ENCODE results near the gene GNG14. TPM values are rescaled to one million over a fixed set of nuclear protein-coding genes. Genes with fewer than 3 reads are reported as not detected.
A peak's percentile ranks its signal among the peaks of the same experiment; 100 is the strongest.
"Not testable (repeated sequence)": the region's sequence is repeated elsewhere in the genome, so short reads cannot be mapped to it uniquely, and the experiment has no call there.

Gene GNG14
- polyA plus RNA-seq, 1 donor: 0.33 TPM

DNA sequence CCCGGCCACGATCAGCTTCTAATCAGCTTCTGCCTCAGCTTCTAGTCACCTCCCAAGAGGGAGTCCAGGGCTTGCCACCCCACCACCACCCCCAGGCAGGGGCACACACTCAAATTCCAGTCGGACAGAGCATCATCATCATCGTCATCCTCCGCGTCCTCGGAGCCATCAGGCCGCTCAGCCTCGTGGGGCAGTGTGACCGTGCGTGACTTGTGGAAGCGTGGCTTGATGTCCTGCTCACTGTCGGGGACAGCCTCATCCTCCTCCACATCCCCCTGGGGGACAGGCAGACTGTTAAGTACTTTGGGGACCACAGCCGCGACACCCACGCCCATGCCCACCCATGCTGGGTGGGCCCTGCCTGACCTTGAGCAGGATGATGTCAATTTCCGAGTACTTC, 23.4 kb downstream of the GNG14 start:
- WGBS (ENCODE audit: insufficient coverage, low lambda C conversion rate): no CpG with 5 or more reads among the region's 17 CpGs
- H3K4me3 ChIP-seq (ENCODE audit: low read length): no peak overlapping the region
- no peak for DNase-seq
- H3K9me3 ChIP-seq (ENCODE audit: control insufficient read depth, low read depth, low read length): peaks cover 3% of the 10 kb centered on the region
- no peaks in the 10 kb centered on the region for H3K4me1 ChIP-seq (ENCODE audit: control insufficient read depth, insufficient read depth, low read length)
- H3K36me3 ChIP-seq (ENCODE audit: control insufficient read depth, insufficient read depth, low read length): peaks cover 81% of the 10 kb centered on the region
- no peaks in the 10 kb centered on the region for H3K27me3 ChIP-seq (ENCODE audit: control insufficient read depth, insufficient read depth, low read length)
- no peak overlapping the region for H3K27ac ChIP-seq (ENCODE audit: low read length)

DNA sequence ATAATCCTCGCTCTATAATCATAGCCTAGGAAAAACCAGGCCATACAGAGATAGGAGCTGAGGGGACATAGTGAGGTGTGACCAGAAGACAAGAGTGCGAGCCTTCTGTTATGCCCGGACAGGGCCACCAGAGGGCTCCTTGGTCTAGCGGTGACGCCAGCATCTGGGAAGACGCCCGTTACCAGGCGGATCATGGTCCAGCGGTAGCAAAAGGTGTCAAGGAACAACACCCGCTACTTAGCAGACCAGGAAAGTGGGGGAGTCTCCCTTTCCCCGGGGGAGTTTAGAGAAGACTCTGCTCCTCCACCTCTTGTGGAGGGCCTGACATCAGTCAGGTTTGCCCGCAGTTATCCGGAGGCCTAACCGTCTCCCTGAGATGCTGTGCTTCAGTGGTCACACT, 24.3 kb downstream of the GNG14 start:
- H3K4me3 ChIP-seq (ENCODE audit: low read length); DNase-seq; H3K27me3 ChIP-seq (ENCODE audit: control insufficient read depth, insufficient read depth, low read length); H3K9me3 ChIP-seq (ENCODE audit: control insufficient read depth, low read depth, low read length); H3K27ac ChIP-seq (ENCODE audit: low read length); H3K4me1 ChIP-seq (ENCODE audit: control insufficient read depth, insufficient read depth, low read length): not testable (repeated sequence)
- peaks cover 79% of the 10 kb centered on the region for H3K36me3 ChIP-seq (ENCODE audit: control insufficient read depth, insufficient read depth, low read length)
- WGBS (ENCODE audit: insufficient coverage, low lambda C conversion rate): no CpG with 5 or more reads among the region's 14 CpGs

DNA sequence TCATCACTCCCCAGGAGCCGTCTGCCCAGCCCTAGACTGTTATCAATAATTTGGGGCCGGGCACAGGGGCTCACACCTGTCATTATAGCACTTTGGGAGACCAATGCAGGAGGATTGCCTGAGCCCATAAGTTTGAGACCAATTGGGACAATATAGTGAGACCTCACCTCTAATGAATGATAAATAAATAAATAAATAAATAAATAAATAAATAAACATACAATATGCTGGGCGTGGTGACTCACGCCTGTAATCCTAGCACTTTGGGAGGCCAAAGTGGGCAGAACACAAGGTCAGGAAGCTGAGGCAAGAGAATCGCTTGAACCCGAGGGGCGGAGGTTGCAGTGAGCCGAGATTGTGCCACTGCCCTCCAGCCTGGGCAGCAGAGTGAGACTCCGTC, 25.5 kb downstream of the GNG14 start:
- H3K9me3 ChIP-seq (ENCODE audit: control insufficient read depth, low read depth, low read length); H3K27me3 ChIP-seq (ENCODE audit: control insufficient read depth, insufficient read depth, low read length); H3K27ac ChIP-seq (ENCODE audit: low read length); DNase-seq; H3K4me3 ChIP-seq (ENCODE audit: low read length); H3K4me1 ChIP-seq (ENCODE audit: control insufficient read depth, insufficient read depth, low read length): not testable (repeated sequence)
- peaks cover 74% of the 10 kb centered on the region for H3K36me3 ChIP-seq (ENCODE audit: control insufficient read depth, insufficient read depth, low read length)
- WGBS (ENCODE audit: insufficient coverage, low lambda C conversion rate): 93% methylated on average over 2 of the region's 9 CpGs

DNA sequence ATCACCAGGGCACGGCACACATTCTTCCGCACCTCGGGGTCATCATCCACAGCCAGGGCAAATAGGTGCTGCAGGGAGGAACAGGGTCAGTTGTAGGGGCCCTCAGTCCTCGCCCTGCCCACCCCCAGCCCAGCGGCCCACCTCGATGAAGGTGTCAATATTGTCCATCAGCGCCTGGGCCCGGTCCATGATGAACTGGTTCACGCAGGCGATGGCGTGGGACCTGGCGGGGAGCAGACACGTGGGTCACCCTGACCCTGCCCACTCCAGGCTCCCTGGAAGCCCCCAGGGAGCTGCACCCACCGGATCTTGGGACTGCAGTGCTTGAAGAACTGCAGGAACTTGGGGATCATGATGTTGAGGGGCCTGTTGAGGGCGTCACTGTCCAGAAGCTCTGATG, 27.3 kb downstream of the GNG14 start:
- no peak for DNase-seq
- H3K27me3 ChIP-seq (ENCODE audit: control insufficient read depth, insufficient read depth, low read length): no peaks in the 10 kb centered on the region
- no CpG with 5 or more reads among the region's 15 CpGs for WGBS (ENCODE audit: insufficient coverage, low lambda C conversion rate)
- H3K27ac ChIP-seq (ENCODE audit: low read length): no peak overlapping the region
- peaks cover 74% of the 10 kb centered on the region for H3K36me3 ChIP-seq (ENCODE audit: control insufficient read depth, insufficient read depth, low read length)
- no peaks in the 10 kb centered on the region for H3K4me1 ChIP-seq (ENCODE audit: control insufficient read depth, insufficient read depth, low read length)
- no peak overlapping the region for H3K4me3 ChIP-seq (ENCODE audit: low read length)
- H3K9me3 ChIP-seq (ENCODE audit: control insufficient read depth, low read depth, low read length): peaks cover 3% of the 10 kb centered on the region

DNA sequence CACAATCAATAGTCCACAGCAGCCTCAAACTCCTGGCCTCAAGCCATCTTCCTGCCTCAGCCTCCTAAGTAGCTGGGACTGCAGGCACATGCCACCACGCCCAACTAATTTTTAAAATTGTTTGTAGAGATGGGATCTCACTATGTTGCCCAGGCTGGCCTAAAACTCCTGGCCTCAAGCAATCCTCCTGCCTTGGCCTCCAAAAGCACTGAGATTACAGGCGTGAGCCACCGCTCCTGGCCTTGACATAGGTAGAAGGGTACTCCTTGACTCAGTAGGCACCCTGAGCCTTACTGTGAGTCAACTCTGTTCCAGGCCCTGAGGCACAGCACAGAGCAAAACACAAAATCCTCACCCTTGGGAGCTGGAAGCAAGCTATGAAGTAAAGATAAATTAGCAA, 28.1 kb downstream of the GNG14 start:
- Histone ChIP-seq H3K27me3 (ENCODE audit: control insufficient read depth, insufficient read depth, low read length) (no peaks in the 10 kb centered on the region), H3K4me3 (ENCODE audit: low read length) (no peak overlapping the region), H3K27ac (ENCODE audit: low read length) (no peak overlapping the region), H3K4me1 (ENCODE audit: control insufficient read depth, insufficient read depth, low read length) (peaks cover 5% of the 10 kb centered on the region), H3K36me3 (ENCODE audit: control insufficient read depth, insufficient read depth, low read length) (peaks cover 66% of the 10 kb centered on the region), H3K9me3 (ENCODE audit: control insufficient read depth, low read depth, low read length) (peaks cover 3% of the 10 kb centered on the region)
- whole genome bisulfite sequencing (ENCODE audit: insufficient coverage, low lambda C conversion rate): no CpG with 5 or more reads among the region's 3 CpGs
- no peak for DNase-seq

DNA sequence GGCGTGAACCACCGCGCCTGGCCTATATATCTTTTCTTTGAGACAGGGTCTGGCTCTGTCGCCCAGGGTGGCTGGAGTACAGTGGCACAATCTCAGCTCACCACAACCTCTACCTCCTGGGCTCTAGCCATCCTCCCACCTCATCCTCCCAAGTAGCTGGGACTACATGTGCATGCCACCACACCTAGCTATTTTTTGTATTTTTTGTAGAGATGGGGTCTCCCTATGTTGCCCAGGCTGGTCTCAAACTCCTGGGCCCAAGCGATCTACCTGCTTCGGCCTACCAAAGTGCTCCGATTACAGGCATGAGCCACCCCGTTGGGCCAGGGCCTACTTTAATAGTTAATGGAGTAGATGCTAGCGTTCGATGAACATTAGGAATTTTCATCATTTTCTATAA, 32.5 kb downstream of the GNG14 start:
- Histone ChIP-seq H3K27me3 (ENCODE audit: control insufficient read depth, insufficient read depth, low read length) (no peaks in the 10 kb centered on the region), H3K9me3 (ENCODE audit: control insufficient read depth, low read depth, low read length) (no peaks in the 10 kb centered on the region), H3K4me1 (ENCODE audit: control insufficient read depth, insufficient read depth, low read length) (peaks cover 9% of the 10 kb centered on the region), H3K27ac (ENCODE audit: low read length) (peak overlapping the region; percentile 82), H3K36me3 (ENCODE audit: control insufficient read depth, insufficient read depth, low read length) (peaks cover 33% of the 10 kb centered on the region), H3K4me3 (ENCODE audit: low read length) (peak overlapping the region; percentile 83)
- DNase-seq: no peak
- WGBS (ENCODE audit: insufficient coverage, low lambda C conversion rate): no CpG with 5 or more reads among the region's 10 CpGs

DNA sequence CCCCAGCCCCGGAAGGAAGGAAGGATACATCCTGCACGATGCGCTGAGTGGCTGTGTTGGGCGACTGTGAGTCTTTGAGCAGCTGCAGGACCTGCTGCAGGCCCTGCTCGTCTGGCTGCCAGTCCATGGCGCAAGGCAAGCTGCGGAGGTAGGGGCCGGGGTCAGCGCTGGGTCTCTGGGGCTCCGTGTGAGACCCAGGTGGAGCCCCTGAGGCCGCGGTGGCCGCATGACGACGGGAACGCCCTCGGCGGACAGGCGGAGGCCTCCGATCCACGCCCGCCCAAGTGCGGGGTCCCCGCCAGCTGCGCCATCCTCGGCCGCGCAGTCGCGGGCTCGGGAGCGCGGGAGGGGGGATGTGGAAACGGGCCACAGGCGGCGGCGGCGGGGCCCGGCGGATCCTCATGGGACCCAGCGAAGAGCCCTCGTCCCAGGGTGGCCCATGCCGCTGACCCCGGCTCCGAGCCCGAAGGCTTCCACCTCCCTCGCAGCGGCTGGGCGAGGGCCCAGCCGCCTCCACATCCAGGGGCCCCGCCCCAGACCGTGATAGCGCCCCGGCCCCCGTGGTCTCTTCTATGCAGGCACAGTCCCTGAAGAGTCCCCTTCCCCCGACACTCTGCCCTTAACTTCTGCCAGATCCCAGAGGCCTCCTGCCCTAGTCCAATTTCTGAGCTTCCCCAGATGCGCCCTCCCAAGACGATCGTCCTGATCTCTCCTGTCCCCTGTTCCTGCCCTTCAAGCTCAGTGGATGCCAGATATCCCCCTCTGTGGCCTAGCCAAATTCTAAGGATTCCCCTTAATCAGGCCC, 33.3 kb downstream of the GNG14 start:
- H3K4me3 ChIP-seq (ENCODE audit: low read length): peak overlapping the region; percentile 83
- no peaks in the 10 kb centered on the region for H3K27me3 ChIP-seq (ENCODE audit: control insufficient read depth, insufficient read depth, low read length)
- H3K4me1 ChIP-seq (ENCODE audit: control insufficient read depth, insufficient read depth, low read length): peaks cover 9% of the 10 kb centered on the region
- peaks cover 26% of the 10 kb centered on the region for H3K36me3 ChIP-seq (ENCODE audit: control insufficient read depth, insufficient read depth, low read length)
- WGBS (ENCODE audit: insufficient coverage, low lambda C conversion rate): no CpG with 5 or more reads among the region's 59 CpGs
- peak in 1 of 2 donors; percentile 51 for DNase-seq
- peak overlapping the region; percentile 82 for H3K27ac ChIP-seq (ENCODE audit: low read length)
- H3K9me3 ChIP-seq (ENCODE audit: control insufficient read depth, low read depth, low read length): no peaks in the 10 kb centered on the region

DNA sequence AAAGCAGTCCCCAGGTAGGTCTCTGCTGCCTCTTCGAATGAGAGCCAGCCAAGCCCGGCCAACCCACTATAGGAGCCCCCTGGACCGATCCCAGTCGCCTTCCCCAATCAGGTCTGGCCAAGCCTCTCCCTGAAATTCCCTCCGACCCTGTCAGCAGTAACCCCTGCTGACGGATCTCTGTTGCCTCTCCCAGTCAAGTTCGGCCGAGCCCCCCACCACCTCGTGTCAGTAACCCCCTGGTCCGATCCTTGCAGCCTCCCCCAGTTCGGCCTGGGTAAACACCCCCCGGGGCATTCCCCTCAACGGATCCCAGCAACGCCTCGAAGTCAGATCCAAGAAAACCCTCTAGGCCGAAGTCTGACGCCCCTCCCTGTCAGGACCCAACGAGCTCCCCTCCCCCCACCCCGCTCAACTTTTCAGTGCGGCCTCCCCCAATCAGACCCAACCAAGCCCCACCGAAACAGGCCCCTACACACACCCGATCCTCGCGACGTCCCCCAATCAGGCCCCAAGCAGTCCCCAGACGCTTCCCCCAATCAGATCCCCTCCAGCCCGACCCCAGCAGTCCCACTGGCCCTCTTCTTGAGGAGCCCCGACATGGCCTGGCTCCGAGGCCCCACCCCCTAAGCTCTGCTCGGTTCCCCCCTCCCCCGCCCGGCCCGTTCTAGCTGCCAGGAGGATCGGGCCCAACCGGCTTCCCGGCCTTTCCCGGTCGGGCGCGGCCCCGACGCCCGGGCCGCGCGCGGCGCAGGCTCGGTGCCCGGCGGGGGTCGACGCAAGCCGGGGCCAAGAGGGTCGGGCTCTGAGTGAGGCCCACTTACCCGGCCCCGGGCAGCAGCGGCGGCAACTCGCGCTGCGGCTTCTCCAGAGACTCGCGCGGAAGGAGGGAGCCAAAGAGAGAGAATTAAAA, 34.1 kb downstream of the GNG14 start:
- WGBS (ENCODE audit: insufficient coverage, low lambda C conversion rate): no CpG with 5 or more reads among the region's 65 CpGs
- DNase-seq: peak; percentile 50 to 80
- H3K9me3 ChIP-seq (ENCODE audit: control insufficient read depth, low read depth, low read length): no peaks in the 10 kb centered on the region
- H3K36me3 ChIP-seq (ENCODE audit: control insufficient read depth, insufficient read depth, low read length): peaks cover 20% of the 10 kb centered on the region
- peak overlapping the region; percentile 82 for H3K27ac ChIP-seq (ENCODE audit: low read length)
- H3K4me1 ChIP-seq (ENCODE audit: control insufficient read depth, insufficient read depth, low read length): peaks cover 9% of the 10 kb centered on the region
- H3K4me3 ChIP-seq (ENCODE audit: low read length): peak overlapping the region; percentile 83
- no peaks in the 10 kb centered on the region for H3K27me3 ChIP-seq (ENCODE audit: control insufficient read depth, insufficient read depth, low read length)

DNA sequence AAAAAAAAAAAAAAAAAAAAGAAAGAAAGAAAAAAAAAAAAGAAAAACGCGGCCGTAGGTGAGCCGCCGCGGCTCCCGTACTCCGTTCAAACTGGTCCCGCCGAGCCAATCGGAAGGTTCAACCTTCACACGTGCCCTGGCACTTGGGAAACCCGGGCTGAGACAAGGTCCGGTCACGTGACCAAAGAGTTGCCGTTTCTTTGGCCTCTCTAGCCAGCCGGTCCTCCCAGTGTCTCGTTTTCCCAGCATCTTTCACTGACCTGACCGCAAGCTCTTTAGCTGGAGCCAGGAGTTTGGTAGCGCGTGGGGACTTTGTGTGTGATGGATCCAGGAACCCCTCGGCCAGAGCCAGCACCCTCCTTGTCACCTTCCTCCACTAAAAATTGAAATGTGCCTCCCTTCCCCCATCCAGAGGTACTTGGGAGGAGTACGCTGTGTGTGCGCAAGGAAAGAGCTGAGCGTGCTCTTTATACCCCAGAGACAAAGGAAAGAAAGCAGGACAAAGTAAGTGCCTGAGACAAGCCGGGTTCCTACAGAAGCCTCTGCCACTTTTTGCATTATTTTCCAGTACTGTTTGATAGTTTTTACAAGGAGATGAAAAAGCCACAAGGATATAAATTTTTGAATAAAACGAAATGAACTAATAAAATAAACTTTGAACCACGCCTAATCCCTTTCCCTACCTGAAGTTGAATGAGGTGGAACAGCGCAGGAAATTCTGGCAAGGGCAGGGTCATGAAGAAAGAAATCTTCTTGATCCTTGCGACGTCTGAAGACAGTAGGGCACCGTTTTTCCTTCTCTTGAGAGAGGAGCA, 35.0 kb downstream of the GNG14 start:
- H3K27me3 ChIP-seq (ENCODE audit: control insufficient read depth, insufficient read depth, low read length): no peaks in the 10 kb centered on the region
- H3K4me1 ChIP-seq (ENCODE audit: control insufficient read depth, insufficient read depth, low read length): peaks cover 9% of the 10 kb centered on the region
- no peaks in the 10 kb centered on the region for H3K9me3 ChIP-seq (ENCODE audit: control insufficient read depth, low read depth, low read length)
- H3K27ac ChIP-seq (ENCODE audit: low read length): peak overlapping the region; percentile 82
- H3K4me3 ChIP-seq (ENCODE audit: low read length): peak overlapping the region; percentile 83
- peaks cover 18% of the 10 kb centered on the region for H3K36me3 ChIP-seq (ENCODE audit: control insufficient read depth, insufficient read depth, low read length)
- WGBS (ENCODE audit: insufficient coverage, low lambda C conversion rate): 0% methylated on average over 3 of the region's 32 CpGs
- DNase-seq: peak; percentile 98

DNA sequence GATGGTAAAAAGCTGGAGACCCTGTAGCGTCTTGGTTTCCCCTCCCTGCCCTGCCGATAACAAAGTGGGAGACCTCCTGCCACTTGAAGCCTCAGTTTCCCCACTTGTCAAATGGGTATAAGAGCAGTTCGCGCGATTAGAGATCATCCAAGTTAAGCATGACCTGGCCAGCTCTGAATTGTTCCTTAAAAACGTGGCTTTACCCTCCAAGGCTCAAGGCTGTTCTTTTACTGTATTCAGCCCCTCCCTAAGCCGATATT, 35.5 kb downstream of the GNG14 start:
- H3K27me3 ChIP-seq (ENCODE audit: control insufficient read depth, insufficient read depth, low read length): no peaks in the 10 kb centered on the region
- WGBS (ENCODE audit: insufficient coverage, low lambda C conversion rate): no CpG with 5 or more reads among the region's 7 CpGs
- peaks cover 9% of the 10 kb centered on the region for H3K4me1 ChIP-seq (ENCODE audit: control insufficient read depth, insufficient read depth, low read length)
- H3K36me3 ChIP-seq (ENCODE audit: control insufficient read depth, insufficient read depth, low read length): peaks cover 19% of the 10 kb centered on the region
- peak overlapping the region; percentile 83 for H3K4me3 ChIP-seq (ENCODE audit: low read length)
- peak overlapping the region; percentile 69 for H3K27ac ChIP-seq (ENCODE audit: low read length)
- DNase-seq: no peak
- H3K9me3 ChIP-seq (ENCODE audit: control insufficient read depth, low read depth, low read length): no peaks in the 10 kb centered on the region
